OCI-LY1 (cell line): ENCODE results near the gene OR6Y1.

Experiments
- H2AFZ ChIP-seq: fragments of 200-600 bp; sonication (generic), shearing (Covaris generic); 2 replicates; pipeline ENCODE4 v1.6.0; 2014; ENCODE audit warnings: antibody characterized with exemption, mild to moderate bottlenecking, low read length
- H3F3A ChIP-seq: fragments of 200-600 bp; sonication (generic), shearing (Covaris generic); 2 replicates; pipeline ENCODE4 v1.6.0; 2014; ENCODE audit warnings: mild to moderate bottlenecking, antibody characterized with exemption, low read length, moderate library complexity; ENCODE audit not compliant: insufficient read depth
- H3K27ac ChIP-seq: fragments of 200-600 bp; sonication (generic); 2 replicates; pipeline ENCODE4 v1.5.1; 2014; ENCODE audit warnings: low read length, mixed run types, mild to moderate bottlenecking, low read depth; ENCODE audit not compliant: poor library complexity, severe bottlenecking
- H3K27me3 ChIP-seq: fragments of 200-600 bp; sonication (generic); 2 replicates; pipeline ENCODE4 v1.6.0; 2014; ENCODE audit warnings: antibody characterized with exemption, mild to moderate bottlenecking, low read length, moderate library complexity; ENCODE audit not compliant: insufficient read depth
- H3K36me3 ChIP-seq: fragments of 200-600 bp; sonication (generic); 2 replicates; pipeline ENCODE4 v1.6.1; 2014; ENCODE audit warnings: mild to moderate bottlenecking, antibody characterized with exemption, low read length, moderate library complexity, mixed read lengths; ENCODE audit not compliant: insufficient read depth
- H3K4me1 ChIP-seq: fragments of 200-600 bp; sonication (generic); 2 replicates; pipeline ENCODE4 v1.5.1; 2014; ENCODE audit warnings: mild to moderate bottlenecking, low read length, moderate library complexity; ENCODE audit not compliant: insufficient read depth, severe bottlenecking
- H3K4me2 ChIP-seq: fragments of 200-600 bp; sonication (generic), shearing (Covaris generic); 2 replicates; pipeline ENCODE4 v1.6.1; 2014; ENCODE audit warnings: low read length
- H3K4me3 ChIP-seq: fragments of 200-600 bp; sonication (generic); 2 replicates; pipeline ENCODE4 v1.5.1; 2014; ENCODE audit warnings: low read length, low read depth, mild to moderate bottlenecking, mixed read lengths; ENCODE audit not compliant: poor library complexity, severe bottlenecking
- H3K79me2 ChIP-seq: fragments of 200-600 bp; shearing (Covaris generic); 2 replicates; pipeline ENCODE4 v1.6.1; 2016; ENCODE audit warnings: mixed run types, low read length, mixed read lengths; ENCODE audit not compliant: insufficient read depth
- H3K9ac ChIP-seq: fragments of 200-600 bp; sonication (generic), shearing (Covaris generic); 2 replicates; pipeline ENCODE4 v1.6.1; 2014; ENCODE audit warnings: mild to moderate bottlenecking, low read length, mixed read lengths
- H3K9me2 ChIP-seq: fragments of 200-600 bp; sonication (generic), shearing (Covaris generic); 2 replicates; pipeline ENCODE4 v1.6.1; 2014; ENCODE audit warnings: low read depth, mild to moderate bottlenecking, low read length, mixed read lengths
- H3K9me3 ChIP-seq: fragments of 200-600 bp; shearing (Covaris generic); 2 replicates; pipeline ENCODE4 v1.6.1; 2014; ENCODE audit warnings: low read length, mixed read lengths
- H4K20me1 ChIP-seq: fragments of 200-600 bp; sonication (generic), shearing (Covaris generic); 2 replicates; pipeline ENCODE4 v1.6.0; 2016; ENCODE audit warnings: mild to moderate bottlenecking, low read length; ENCODE audit not compliant: insufficient read depth
- EZH2 ChIP-seq: fragments of 200-600 bp; sonication (generic), shearing (Covaris generic); IDR thresholded peaks from 2 replicates; pipeline ENCODE4 v1.8.0; 2017; ENCODE audit warnings: borderline replicate concordance, mixed run types, mild to moderate bottlenecking, antibody characterized with exemption, low read length, moderate library complexity, mixed read lengths
- TF ChIP-seq, protein P1 (sequence below): fragments of 200-600 bp; sonication (generic), shearing (Covaris generic); IDR thresholded peaks from 2 replicates; pipeline ENCODE4 v1.5.1; 2017; ENCODE audit warnings: mild to moderate bottlenecking, antibody characterized with exemption, low read length, moderate library complexity, mixed read lengths

OR6Y1 gene

DNA sequence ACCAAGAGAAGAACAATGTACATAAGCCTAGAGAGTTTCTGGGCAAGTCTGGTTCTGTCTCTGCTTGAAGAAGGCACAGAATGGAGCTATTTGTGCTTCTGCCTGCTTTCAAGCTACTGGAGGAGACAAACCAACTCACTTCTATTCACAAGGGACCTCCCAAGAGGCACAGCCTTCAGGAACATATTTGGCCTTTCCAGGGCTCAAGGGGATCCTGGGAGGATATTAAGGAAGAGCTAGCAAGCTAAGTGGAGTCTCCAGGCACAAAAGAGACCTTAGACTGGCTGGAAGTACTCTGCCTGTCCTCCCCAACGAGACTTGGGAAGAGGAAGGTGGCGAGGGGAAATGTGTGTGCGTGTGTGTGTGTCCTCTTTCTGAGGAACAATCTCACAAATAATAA, at the start of gene OR6Y1:
TSS of gene OR6Y1 (minus strand) at position 54 of the 400 bp plus-strand sequence. CDS start 6,300 bp downstream, outside the sequence.
- Histone ChIP-seq H3K36me3 (no peaks in the 10 kb centered on the region), H3K4me3 (no peak within 1 kb of the TSS), H2AFZ (no peak within 1 kb of the TSS), H3K27me3 (no peaks in the 10 kb centered on the region), H4K20me1 (no peaks in the 10 kb centered on the region), H3F3A (no peaks in the 10 kb centered on the region; the same call in 1 of the 2 replicates), H3K79me2 (no peaks in the 10 kb centered on the region), H3K4me2 (no peak within 1 kb of the TSS), H3K27ac (no peak within 1 kb of the TSS), H3K9ac (no peak within 1 kb of the TSS), H3K9me2 (no peaks in the 10 kb centered on the region), H3K9me3 (no peaks in the 10 kb centered on the region), H3K4me1 (no peaks in the 10 kb centered on the region)
- TF ChIP-seq, protein P1, sequence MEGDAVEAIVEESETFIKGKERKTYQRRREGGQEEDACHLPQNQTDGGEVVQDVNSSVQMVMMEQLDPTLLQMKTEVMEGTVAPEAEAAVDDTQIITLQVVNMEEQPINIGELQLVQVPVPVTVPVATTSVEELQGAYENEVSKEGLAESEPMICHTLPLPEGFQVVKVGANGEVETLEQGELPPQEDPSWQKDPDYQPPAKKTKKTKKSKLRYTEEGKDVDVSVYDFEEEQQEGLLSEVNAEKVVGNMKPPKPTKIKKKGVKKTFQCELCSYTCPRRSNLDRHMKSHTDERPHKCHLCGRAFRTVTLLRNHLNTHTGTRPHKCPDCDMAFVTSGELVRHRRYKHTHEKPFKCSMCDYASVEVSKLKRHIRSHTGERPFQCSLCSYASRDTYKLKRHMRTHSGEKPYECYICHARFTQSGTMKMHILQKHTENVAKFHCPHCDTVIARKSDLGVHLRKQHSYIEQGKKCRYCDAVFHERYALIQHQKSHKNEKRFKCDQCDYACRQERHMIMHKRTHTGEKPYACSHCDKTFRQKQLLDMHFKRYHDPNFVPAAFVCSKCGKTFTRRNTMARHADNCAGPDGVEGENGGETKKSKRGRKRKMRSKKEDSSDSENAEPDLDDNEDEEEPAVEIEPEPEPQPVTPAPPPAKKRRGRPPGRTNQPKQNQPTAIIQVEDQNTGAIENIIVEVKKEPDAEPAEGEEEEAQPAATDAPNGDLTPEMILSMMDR: no peak
- no peak for TF ChIP-seq EZH2

DNA sequence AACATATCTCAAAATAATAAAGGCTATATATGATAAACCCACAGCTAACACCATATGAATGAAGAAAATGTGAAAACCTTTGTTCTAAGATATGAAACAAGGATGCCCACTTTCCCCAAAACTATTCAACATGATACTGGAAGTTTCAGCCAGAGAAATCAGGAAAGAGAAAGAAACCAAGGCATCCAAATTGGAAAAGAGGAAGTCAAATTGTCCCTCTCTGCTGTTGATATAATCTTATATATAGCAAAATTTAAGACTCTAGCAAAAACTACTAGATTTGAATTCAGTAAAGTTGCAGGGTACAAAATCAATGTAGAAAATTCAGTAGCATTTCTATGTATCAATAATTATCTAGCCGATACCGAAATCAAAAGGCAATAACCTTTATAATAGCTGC, 46.5 kb upstream of the OR6Y1 start:
- no peak overlapping the region for H3K9ac ChIP-seq
- H3F3A ChIP-seq: no peaks in the 10 kb centered on the region
- H3K4me1 ChIP-seq: no peaks in the 10 kb centered on the region
- H3K27ac ChIP-seq: no peak overlapping the region
- H3K79me2 ChIP-seq: no peaks in the 10 kb centered on the region
- H3K4me3 ChIP-seq: no peak overlapping the region
- H3K4me2 ChIP-seq: no peak overlapping the region
- no peaks in the 10 kb centered on the region for H4K20me1 ChIP-seq
- H3K36me3 ChIP-seq: no peaks in the 10 kb centered on the region
- H3K27me3 ChIP-seq: no peaks in the 10 kb centered on the region
- no peak for TF ChIP-seq EZH2
- TF ChIP-seq, protein P1: no peak
- no peak overlapping the region for H2AFZ ChIP-seq
- no peaks in the 10 kb centered on the region for H3K9me2 ChIP-seq
- H3K9me3 ChIP-seq: no peaks in the 10 kb centered on the region

DNA sequence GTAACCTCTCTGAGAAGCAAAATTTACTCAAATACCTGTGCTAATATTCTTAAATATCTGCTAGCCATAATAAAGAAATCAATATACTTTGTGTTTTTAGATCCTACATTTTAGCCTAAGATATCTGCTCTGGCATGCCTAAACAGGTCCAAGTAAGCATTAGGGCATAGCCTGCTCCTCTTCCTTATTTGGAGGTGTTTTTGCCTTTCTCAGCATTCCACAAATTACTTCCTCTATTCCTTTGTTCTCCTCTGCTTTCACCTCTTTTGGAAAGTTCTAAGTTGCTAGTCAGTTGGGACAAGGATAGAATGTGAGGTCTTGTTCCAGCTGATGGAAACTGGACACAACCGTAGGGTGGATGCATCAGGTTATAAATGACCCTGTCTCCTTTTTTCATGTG, 32.7 kb upstream of the OR6Y1 start:
- no peak overlapping the region for H2AFZ ChIP-seq
- H3K79me2 ChIP-seq: no peaks in the 10 kb centered on the region
- no peaks in the 10 kb centered on the region for H3K36me3 ChIP-seq
- no peaks in the 10 kb centered on the region for H3K9me2 ChIP-seq
- H4K20me1 ChIP-seq: no peaks in the 10 kb centered on the region
- H3K4me1 ChIP-seq: no peaks in the 10 kb centered on the region
- no peaks in the 10 kb centered on the region for H3K9me3 ChIP-seq
- no peak for TF ChIP-seq EZH2
- TF ChIP-seq, protein P1: no peak
- H3F3A ChIP-seq: no peaks in the 10 kb centered on the region
- H3K27ac ChIP-seq: no peak overlapping the region
- H3K9ac ChIP-seq: no peak overlapping the region
- no peak overlapping the region for H3K4me2 ChIP-seq
- H3K4me3 ChIP-seq: no peak overlapping the region
- no peaks in the 10 kb centered on the region for H3K27me3 ChIP-seq
